Smooth muscle cell (in vitro differentiated cells): ENCODE data around the gene MRPL42. TPM values are rescaled to one million over a fixed set of nuclear protein-coding genes. Genes with fewer than 3 reads are reported as not detected.

Experiments used
- DNase-seq: peaks from one replicate; lab custom pipeline; 2025; ENCODE audit not compliant: unreplicated experiment; lab: John Stamatoyannopoulos, UW
- H2AFZ ChIP-seq: fragments of 200-600 bp; sonication (generic); 2 replicates; pipeline ENCODE4 v1.6.0; 2016; ENCODE audit warnings: antibody characterized with exemption, low read depth, mild to moderate bottlenecking
- H3F3A ChIP-seq: fragments of 200-600 bp; sonication (generic); 2 replicates; pipeline ENCODE4 v1.6.0; 2017; ENCODE audit warnings: antibody characterized with exemption, low read depth
- H3K27ac ChIP-seq: fragments of 200-600 bp; sonication (generic); 2 replicates; pipeline ENCODE4 v1.5.1; 2016; ENCODE audit warnings: low read depth, mild to moderate bottlenecking
- H3K27me3 ChIP-seq: fragments of 200-600 bp; sonication (generic); 2 replicates; pipeline ENCODE4 v1.6.1; 2016; ENCODE audit warnings: low read depth, mild to moderate bottlenecking
- H3K36me3 ChIP-seq: fragments of 200-600 bp; sonication (generic); 2 replicates; pipeline ENCODE4 v1.5.1; 2016; ENCODE audit warnings: low read depth
- H3K4me1 ChIP-seq: fragments of 200-600 bp; sonication (generic); 2 replicates; pipeline ENCODE4 v1.5.1; 2016; ENCODE audit warnings: low read depth
- H3K4me2 ChIP-seq: fragments of 200-600 bp; sonication (generic); 2 replicates; pipeline ENCODE4 v1.6.0; 2016; ENCODE audit warnings: mild to moderate bottlenecking
- H3K4me3 ChIP-seq: fragments of 200-600 bp; sonication (generic); 2 replicates; pipeline ENCODE4 v1.5.1; 2016; ENCODE audit warnings: mild to moderate bottlenecking
- H3K79me2 ChIP-seq: fragments of 200-600 bp; sonication (generic); 2 replicates; pipeline ENCODE4 v1.6.0; 2016; ENCODE audit warnings: low read depth, mild to moderate bottlenecking
- H3K9ac ChIP-seq: fragments of 200-600 bp; sonication (generic); 2 replicates; pipeline ENCODE4 v1.6.0; 2016; ENCODE audit warnings: low read depth
- H3K9me3 ChIP-seq: fragments of 200-600 bp; sonication (generic); replicated peaks from 2 replicates; pipeline ENCODE4 v1.5.1; 2016; ENCODE audit warnings: low read depth
- H4K20me1 ChIP-seq: fragments of 200-600 bp; sonication (generic); 2 replicates; pipeline ENCODE4 v1.6.0; 2016; ENCODE audit warnings: low read depth
- CTCF ChIP-seq: fragments of 200-600 bp; sonication (generic); IDR thresholded peaks from 2 replicates; pipeline ENCODE4 v1.5.1; 2017; ENCODE audit warnings: borderline replicate concordance, mild to moderate bottlenecking, antibody characterized with exemption; ENCODE audit not compliant: insufficient read depth, poor library complexity, severe bottlenecking
- WGBS: methylation state at CpG from one replicate; pipeline ENCODE4 v1.1.7; 2016; ENCODE audit warnings: low lambda C conversion rate; 5-methylcytosine and 5-hydroxymethylcytosine counted together
- polyA plus RNA-seq: library from polyadenylated mRNA; unstranded; fragments of >200 nt; fragmentation: Nextera tagmentation; extraction: Ambion mirVana; gene quantifications from 2 replicates; pipeline ENCODE4 v1.2.1, GENCODE V29; 2016
- total RNA-seq: library from RNA; depleted of rRNA; stranded (reverse); fragments of >200 nt; gene quantifications from 2 replicates; pipeline ENCODE4 v1.2.3, GENCODE V29; 2014

Gene MRPL42
- total and polyA plus RNA-seq, 2 experiments from 2014 or later: 82.8 to 113 TPM

DNA sequence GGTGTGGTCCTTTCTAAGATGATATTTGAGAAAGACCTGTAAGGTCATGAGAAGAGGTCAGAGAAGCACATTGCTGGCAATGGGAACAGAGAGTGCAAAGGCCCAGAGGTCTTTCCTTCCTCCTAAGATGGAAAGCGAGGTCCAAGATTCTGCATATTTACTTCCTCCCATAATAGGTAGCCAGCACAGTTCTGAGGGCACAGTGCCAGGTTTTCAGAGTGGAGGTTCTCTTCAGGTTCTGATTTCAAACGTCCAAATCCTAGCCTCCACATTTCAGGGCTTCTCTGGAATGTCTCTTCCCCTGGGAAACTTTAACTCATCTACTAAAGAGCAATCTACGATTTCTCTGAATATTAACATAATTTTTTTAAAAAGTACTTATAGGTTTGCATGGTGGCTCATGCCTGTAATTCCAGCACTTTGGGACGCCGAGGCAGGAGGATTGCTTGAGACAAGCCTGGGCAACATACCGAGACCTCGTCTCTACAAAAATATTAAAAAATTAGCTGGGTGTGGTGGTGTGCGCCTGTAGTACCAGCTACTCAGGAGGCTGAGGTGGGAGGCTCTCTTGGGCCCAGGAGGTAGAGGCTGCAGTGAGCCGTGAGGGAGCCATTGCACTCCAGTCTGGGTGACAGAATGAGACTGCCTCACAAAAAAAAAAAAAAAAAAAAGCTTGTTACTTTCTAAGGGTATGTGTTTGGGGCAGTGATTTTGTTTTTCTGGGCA, 526 bp upstream of the MRPL42 start:
- Histone ChIP-seq H3K27me3 (no peaks in the 10 kb centered on the region), H2AFZ (peak overlapping the region; percentile 97), H3K9me3 (no peaks in the 10 kb centered on the region), H3F3A (no peaks in the 10 kb centered on the region), H3K27ac (no peak overlapping the region), H3K79me2 (peaks cover 40% of the 10 kb centered on the region), H3K4me1 (peaks cover 15% of the 10 kb centered on the region), H3K36me3 (no peaks in the 10 kb centered on the region), H3K4me2 (peak overlapping the region; percentile 89), H4K20me1 (peaks cover 8% of the 10 kb centered on the region), H3K9ac (no peak overlapping the region), H3K4me3 (peak overlapping the region; percentile 77)
- no peak for DNase-seq
- whole genome bisulfite sequencing: 95% methylated on average over 9 of the region's 9 CpGs
- no peak for TF ChIP-seq CTCF

GRCh38 chr12:93468008-93468371, 676 bp downstream of the MRPL42 start:
- no peaks in the 10 kb centered on the region for H3K36me3 ChIP-seq
- H3K4me3 ChIP-seq: peak overlapping the region; percentile 77
- no peaks in the 10 kb centered on the region for H3F3A ChIP-seq
- H3K4me1 ChIP-seq: peaks cover 15% of the 10 kb centered on the region
- peak overlapping the region; percentile 90 for H3K9ac ChIP-seq
- H3K9me3 ChIP-seq: no peaks in the 10 kb centered on the region
- no peaks in the 10 kb centered on the region for H3K27me3 ChIP-seq
- DNase-seq: no peak
- 5% methylated on average over 7 of the region's 7 CpGs for WGBS
- peak overlapping the region; percentile 90 for H3K27ac ChIP-seq
- H3K79me2 ChIP-seq: peaks cover 51% of the 10 kb centered on the region
- peak overlapping the region; percentile 89 for H3K4me2 ChIP-seq
- peaks cover 8% of the 10 kb centered on the region for H4K20me1 ChIP-seq
- H2AFZ ChIP-seq: peak overlapping the region; percentile 97
- TF ChIP-seq CTCF: no peak

DNA sequence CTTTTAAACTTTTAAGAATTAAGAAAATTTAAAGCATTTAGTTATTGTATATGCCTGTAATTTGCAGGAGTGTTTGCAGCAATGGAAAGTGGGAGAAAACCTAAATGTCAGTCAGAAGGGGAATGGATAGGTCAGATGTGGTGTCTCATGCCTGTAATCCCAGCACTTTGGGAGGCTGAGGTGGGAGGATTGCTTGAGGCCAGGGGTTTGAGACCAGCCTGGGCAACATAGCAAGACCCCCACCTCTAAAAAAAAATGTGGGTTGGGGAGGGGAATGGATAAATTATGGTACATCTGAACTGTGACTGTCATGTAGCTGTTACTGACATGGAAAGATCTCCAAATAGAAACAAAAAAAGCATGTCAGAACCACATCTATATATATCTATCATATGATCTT, 2.1 kb downstream of the MRPL42 start:
- Histone ChIP-seq H3K4me2 (peak overlapping the region; percentile 89), H3F3A (no peaks in the 10 kb centered on the region), H3K4me1 (peaks cover 15% of the 10 kb centered on the region), H2AFZ (no peak overlapping the region), H3K9me3 (no peaks in the 10 kb centered on the region), H3K36me3 (no peaks in the 10 kb centered on the region), H4K20me1 (peaks cover 8% of the 10 kb centered on the region), H3K27me3 (no peaks in the 10 kb centered on the region), H3K79me2 (peaks cover 54% of the 10 kb centered on the region), H3K9ac (no peak overlapping the region), H3K27ac (no peak overlapping the region), H3K4me3 (peak overlapping the region; percentile 77)
- DNase-seq: no peak
- no peak for TF ChIP-seq CTCF

DNA sequence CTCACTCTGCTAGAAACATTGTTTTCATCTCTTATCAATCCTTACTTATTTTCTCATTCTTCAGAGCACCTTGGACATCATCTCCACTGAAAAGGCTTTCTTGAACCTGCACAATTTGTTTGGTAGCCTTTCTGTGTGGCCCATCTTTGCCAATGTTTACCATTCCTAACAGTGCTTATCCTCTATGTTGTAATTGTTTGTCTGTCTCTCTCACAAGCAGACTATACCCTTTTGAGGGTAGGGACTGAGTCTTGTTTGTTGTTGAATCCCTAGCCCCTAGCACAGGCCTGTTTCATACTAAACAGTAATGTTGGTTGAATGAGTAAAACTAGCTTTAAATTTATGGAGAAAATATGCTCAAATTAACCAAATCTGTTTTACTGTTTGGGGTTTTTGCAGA, 9.2 kb downstream of the MRPL42 start:
- no peak overlapping the region for H3K4me3 ChIP-seq
- no peak for DNase-seq
- peaks cover 18% of the 10 kb centered on the region for H3K36me3 ChIP-seq
- peaks cover 10% of the 10 kb centered on the region for H4K20me1 ChIP-seq
- no peak for TF ChIP-seq CTCF
- no peaks in the 10 kb centered on the region for H3K4me1 ChIP-seq
- no peak overlapping the region for H3K4me2 ChIP-seq
- H3K27ac ChIP-seq: no peak overlapping the region
- H3K9ac ChIP-seq: no peak overlapping the region
- H3K9me3 ChIP-seq: no peaks in the 10 kb centered on the region
- H2AFZ ChIP-seq: no peak overlapping the region
- H3K79me2 ChIP-seq: peaks cover 20% of the 10 kb centered on the region
- H3K27me3 ChIP-seq: no peaks in the 10 kb centered on the region
- no peaks in the 10 kb centered on the region for H3F3A ChIP-seq
